ENCODE data around the gene NODAL. TPM values are rescaled to one million over a fixed set of nuclear protein-coding genes. Genes with fewer than 3 reads are reported as not detected.
A peak's percentile ranks its signal among the peaks of the same experiment; 100 is the strongest.

The NODAL gene
- total RNA-seq, 2 donors from 2014 or later: not detected

- intact Hi-C loops (cut with DNase I, micrococcal nuclease): no loop called here
- ATAC-seq: no peak
- DNase-seq: no peak
Observed at GRCh38 chr10:70466951-70467350, 25.5 kb upstream of the NODAL start.

DNA sequence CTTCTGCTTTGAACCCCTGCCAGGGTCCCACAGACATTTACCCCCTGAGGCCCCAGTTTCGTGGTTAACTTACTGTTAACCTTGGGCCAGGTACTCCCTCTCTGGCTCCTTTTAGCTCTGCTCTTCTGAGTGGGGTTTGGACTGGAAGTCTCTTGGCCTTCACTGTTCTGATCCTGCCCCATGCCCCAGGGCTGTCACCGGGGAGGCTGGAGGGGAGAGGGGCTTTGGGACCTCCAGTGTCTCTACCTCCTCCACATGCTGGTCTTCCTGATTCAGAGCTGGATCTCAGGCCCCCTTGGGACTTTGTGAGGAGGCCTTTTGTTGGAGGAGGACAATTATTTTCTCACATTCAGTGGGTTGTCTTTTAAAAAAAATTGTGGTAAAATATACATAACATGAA, 24.4 kb upstream of the NODAL start:
- intact Hi-C loops (cut with DNase I, micrococcal nuclease): no loop called here
- ATAC-seq: no peak
- DNase-seq: no peak

DNA sequence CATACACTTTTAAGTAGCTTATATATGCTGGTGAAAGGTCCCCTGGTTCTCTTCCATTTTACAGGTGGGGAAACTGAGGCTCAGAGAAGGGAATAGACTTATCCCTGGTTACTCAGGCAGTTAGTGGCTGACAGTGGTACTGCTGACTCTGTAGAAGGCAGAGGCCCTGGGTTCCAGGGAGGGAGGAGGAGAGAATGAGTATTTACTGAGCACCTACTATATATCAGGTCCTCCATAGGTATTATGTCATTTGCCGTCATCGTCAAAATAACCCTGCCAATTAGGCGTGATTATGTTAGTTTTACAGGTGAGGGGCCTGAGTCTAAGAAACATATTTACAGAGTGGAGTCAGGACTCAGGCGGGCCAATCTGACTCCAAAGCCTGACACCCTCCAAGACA, 23.8 kb upstream of the NODAL start:
- DNase-seq (no peak), ATAC-seq (no peak)
- intact Hi-C loops (cut with DNase I, micrococcal nuclease): no loop called here

DNA sequence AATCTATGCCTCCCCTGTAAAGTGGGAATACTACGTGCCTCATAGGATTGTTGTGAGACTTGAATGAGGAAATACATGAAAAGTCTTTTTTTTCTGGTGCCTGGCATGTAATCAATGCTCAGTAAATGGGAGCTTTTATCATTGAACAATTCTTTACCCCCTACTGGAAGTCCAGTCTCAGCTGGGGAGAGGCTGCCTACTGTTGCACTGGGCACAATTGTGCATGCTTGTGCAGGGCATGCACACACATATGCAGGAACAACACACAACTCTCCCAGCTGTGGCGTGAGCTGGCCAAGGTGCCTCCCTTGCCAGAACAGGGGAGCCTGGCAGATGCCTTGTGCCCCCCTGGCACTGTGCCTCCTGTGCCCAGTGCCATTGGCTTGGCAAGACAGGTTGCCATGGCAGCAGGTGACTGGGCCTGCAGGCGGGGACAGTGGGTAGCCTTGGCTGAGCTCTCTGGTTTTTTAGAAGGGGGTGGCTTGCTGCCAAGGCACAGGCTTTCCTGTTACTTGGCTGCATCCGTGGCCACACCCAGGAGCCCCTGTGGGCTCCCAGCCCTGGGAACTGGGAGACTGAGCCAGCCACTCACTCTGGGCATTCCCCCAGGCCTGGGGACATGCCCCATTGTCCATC, 21.0 kb upstream of the NODAL start:
- intact Hi-C loops (cut with DNase I, micrococcal nuclease): loop anchor here (5.0 kb wide), 1 partner anchor 80 kb away; no protein-coding TSS in a partner anchor
- peak; percentile 24 to 46 for DNase-seq
- ATAC-seq: no peak

GRCh38 chr10:70461397-70462348, 20.2 kb upstream of the NODAL start:
- ATAC-seq (peak; percentile 78), DNase-seq (peak in 1 of 2 donors; percentile 65)
- intact Hi-C loops (cut with DNase I, micrococcal nuclease): loop anchor here (5.0 kb wide), 1 partner anchor 81 kb away; no protein-coding TSS in a partner anchor

- ATAC-seq (peak; percentile 35), DNase-seq (no peak)
- intact Hi-C loops (cut with DNase I, micrococcal nuclease): loop anchor here (5.0 kb wide), 1 partner anchor 82 kb away; no protein-coding TSS in a partner anchor
Observed at GRCh38 chr10:70459774-70460490, 18.5 kb upstream of the NODAL start.

GRCh38 chr10:70459061-70459773, 17.7 kb upstream of the NODAL start:
- peak in 1 of 2 donors; percentile 47 for DNase-seq
- ATAC-seq: no peak
- intact Hi-C loops (cut with DNase I, micrococcal nuclease): no loop called here

DNA sequence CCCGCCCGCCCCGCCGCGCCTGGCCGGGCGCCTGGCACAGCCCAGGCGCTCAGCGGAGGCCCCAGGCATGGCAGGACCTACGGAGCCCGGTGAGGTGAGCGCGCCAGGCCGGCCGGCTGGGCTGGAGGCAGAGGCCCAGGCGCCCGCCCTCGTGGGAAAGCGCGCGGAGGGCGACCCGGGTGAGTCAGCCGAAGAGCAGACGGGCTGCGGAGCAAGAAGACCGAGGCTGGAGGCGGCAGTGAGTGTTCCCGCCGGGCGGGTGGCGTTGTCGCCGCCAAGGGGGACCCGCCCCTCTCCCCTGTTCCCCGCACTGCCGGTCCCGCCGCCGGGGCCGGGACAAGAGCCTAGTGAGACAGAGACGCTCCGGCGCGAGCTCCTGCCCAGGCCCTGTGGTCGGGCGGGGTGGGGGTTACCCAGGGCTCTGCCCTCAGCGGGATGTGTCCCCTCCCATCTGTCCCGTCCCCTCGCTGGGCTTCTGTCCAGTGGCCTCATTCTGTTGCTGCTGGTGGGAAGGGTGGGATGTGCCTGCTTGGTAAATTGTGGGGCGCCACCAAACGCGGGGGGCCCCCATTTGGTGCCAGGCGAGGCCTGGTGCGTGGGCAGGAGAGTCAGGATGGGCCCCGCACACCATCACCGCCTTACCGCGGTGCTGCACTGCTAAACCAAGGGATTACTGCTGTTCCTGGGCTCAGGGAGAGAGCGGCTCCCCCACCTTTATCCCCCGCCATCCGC, 17.0 kb upstream of the NODAL start:
- DNase-seq (peak; percentile 58), ATAC-seq (peak; percentile 70)
- intact Hi-C loops (cut with DNase I, micrococcal nuclease): no loop called here

- intact Hi-C loops (cut with DNase I, micrococcal nuclease): no loop called here
- DNase-seq (no peak), ATAC-seq (no peak)
Observed at GRCh38 chr10:70457759-70458305, 16.4 kb upstream of the NODAL start.

DNA sequence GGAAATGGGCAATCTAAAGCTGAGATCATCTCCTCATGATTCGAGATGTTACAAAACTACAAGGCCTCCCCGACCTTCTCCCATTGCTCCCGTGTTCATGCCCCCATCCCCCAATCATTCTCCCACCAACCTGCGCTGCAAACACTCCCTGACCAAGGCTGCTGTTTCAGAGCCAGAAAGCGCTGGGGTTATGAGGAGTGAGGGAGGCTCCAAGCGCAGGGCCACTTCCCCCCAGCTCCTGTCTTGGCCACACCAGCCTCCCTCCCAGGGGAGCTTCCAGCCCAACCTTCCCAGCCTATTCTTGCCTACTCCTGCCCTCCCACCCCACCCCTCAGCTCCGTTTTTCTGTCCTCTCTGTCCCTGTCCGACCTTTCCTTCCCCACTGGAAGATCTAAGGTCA, 14.7 kb upstream of the NODAL start:
- no peak for DNase-seq
- intact Hi-C loops (cut with DNase I, micrococcal nuclease): no loop called here
- no peak for ATAC-seq

DNA sequence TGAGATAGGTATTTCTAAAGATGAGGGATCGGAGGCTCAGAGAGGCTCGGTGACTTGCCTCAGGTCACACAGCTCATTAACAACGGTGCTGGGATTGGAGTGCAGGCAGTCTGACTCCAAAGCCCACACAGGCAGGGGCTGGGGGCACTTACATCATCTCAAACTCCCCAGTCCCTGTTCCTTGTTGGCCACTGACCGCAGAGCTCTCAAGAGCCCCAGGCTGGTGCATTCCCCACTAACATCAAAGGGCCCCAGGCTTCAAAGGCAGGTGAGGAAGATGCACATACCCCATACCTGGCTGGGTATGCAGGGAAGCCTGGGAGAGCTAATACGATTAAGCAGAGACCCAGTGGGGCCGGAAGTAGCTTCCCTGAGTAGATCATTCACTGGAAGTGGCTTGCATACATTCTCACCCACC, 13.7 kb upstream of the NODAL start:
- intact Hi-C loops (cut with DNase I, micrococcal nuclease): no loop called here
- DNase-seq (no peak), ATAC-seq (no peak)

- DNase-seq: no peak
- ATAC-seq: no peak
- intact Hi-C loops (cut with DNase I, micrococcal nuclease): no loop called here
Observed at GRCh38 chr10:70448236-70448635, 6.8 kb upstream of the NODAL start.

DNA sequence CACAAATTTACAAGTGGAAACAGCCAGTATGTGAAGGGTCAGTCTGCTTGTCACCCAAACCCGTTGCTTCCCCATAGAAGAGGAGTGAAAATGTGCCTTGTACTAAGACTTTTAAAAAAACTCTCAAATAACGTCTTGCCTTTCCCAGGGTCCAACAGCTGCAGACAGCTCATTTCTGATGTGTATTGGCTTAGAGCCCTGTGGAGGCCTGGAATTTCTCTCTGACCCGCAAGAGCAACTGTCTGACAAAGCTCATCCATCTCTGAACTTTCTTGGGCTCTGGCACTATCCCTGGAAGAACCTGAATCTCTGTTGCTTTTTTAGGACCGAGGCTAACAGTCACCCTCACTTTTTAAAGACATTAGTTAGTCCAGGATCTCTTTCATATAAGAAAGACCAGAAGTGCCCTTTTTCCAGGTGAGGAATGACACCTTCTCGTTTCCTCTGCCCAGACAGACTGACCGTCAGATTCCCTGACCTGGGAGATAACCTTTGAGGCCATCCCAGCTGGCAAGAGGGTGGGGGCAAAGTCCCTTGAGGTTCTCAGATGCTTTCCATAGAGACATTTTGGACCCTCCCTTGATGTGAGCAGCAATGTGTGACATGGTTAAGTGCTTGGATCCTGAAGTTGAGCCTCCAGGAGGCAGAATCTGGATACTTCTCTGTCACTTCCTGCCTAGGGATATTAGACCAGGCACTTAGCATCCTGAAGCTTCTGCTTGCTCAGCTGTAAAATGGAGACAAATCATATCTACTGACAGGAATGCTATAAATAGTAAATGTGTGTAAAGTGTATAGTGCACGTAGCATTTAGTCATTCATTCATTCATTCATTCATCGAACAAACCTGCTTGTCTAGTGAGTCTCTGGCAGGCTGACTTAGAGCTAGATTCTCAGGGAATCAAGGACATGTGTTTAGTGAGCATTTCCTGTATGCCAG, 4.5 kb upstream of the NODAL start:
- no peak for ATAC-seq
- intact Hi-C loops (cut with DNase I, micrococcal nuclease): no loop called here
- DNase-seq: no peak

- intact Hi-C loops (cut with DNase I, micrococcal nuclease): no loop called here
- ATAC-seq: no peak
- no peak for DNase-seq
Observed at GRCh38 chr10:70444744-70445143, 3.3 kb upstream of the NODAL start.

DNA sequence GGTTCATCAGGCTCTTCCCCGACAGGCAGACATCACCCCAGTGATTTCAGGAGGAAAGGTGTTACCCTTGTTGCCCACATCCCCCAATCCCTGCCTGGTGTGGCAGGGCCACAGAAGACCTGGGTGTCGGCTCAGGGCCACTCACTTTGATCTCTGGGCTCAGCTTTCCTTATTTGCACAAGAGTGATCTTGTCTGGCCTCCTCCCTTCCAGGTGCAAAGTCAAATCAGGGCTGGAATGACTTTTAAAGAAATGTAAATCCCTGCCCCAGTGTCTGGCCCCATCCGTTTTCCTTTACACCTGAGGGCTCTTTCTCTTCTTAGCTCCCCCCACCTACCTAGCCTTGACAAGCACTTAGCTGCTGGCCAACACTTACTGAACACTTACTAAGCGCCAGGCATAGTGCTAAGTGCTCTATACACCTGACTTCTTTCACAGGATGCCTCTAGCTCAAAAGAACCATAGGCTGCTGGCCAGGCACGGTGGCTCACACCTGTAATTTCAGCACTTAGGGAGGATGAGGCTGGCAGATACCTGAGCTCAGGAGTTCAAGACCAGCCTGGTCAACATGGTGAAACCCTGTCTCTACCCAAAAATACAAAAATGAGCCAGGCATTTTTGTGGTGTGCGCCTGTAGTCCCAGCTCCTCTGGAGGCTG, 979 bp upstream of the NODAL start:
- intact Hi-C loops (cut with DNase I, micrococcal nuclease): no loop called here
- ATAC-seq (peak; percentile 87), DNase-seq (peak; percentile 48 to 58)

DNA sequence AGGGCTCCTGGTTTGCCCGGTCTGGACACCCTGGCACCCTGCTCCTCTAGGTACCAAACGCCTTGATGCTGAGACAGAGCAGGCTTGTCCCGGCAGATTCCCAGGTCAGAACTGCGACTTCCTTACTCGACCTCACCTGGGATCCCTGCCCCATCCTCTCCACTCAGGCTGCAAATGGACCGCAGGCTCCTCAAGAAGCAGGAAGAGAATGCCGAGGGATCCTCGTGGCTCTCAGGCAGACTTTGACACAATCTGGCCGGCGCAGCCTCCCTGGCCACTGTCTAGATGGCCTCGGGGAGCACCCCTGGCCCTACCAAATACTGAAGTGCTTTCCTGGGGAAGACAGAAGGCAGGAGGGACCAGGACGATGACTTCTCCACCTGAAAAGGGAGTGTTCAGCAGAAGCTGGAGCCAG, 421 bp upstream of the NODAL start:
- ATAC-seq (peak; percentile 56), DNase-seq (no peak)
- intact Hi-C loops (cut with DNase I, micrococcal nuclease): no loop called here

Measured in left colon (tissue), 2 donors.